ENCODE results near the gene GGT6. TPM values are rescaled to one million over a fixed set of nuclear protein-coding genes. Genes with fewer than 3 reads are reported as not detected.

The GGT6 gene
- total RNA-seq, 6 experiments from 2014 or later, result not detected

GRCh38 chr17:4534515-4534914, 25.9 kb downstream of the GGT6 start:
- Mint-ChIP-seq H3K9me3 (no peaks in the 10 kb centered on the region), H3K4me1 (ENCODE audit: low read depth) (no peaks in the 10 kb centered on the region), H3K27me3 (ENCODE audit: insufficient read depth) (peaks cover 19% of the 10 kb centered on the region), H3K27ac (no peak overlapping the region), H3K36me3 (ENCODE audit: low read depth) (no peaks in the 10 kb centered on the region), H3K4me3 (no peak overlapping the region)
- TF ChIP-seq, protein P1, sequence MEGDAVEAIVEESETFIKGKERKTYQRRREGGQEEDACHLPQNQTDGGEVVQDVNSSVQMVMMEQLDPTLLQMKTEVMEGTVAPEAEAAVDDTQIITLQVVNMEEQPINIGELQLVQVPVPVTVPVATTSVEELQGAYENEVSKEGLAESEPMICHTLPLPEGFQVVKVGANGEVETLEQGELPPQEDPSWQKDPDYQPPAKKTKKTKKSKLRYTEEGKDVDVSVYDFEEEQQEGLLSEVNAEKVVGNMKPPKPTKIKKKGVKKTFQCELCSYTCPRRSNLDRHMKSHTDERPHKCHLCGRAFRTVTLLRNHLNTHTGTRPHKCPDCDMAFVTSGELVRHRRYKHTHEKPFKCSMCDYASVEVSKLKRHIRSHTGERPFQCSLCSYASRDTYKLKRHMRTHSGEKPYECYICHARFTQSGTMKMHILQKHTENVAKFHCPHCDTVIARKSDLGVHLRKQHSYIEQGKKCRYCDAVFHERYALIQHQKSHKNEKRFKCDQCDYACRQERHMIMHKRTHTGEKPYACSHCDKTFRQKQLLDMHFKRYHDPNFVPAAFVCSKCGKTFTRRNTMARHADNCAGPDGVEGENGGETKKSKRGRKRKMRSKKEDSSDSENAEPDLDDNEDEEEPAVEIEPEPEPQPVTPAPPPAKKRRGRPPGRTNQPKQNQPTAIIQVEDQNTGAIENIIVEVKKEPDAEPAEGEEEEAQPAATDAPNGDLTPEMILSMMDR (IDR thresholded peaks at IDR 0.05), result no peak
- DNase-seq, result no peak

- DNase-seq, result no peak
- Mint-ChIP-seq H3K9me3 (no peaks in the 10 kb centered on the region), H3K27me3 (ENCODE audit: insufficient read depth) (peaks cover 19% of the 10 kb centered on the region), H3K27ac (no peak overlapping the region), H3K4me1 (ENCODE audit: low read depth) (no peaks in the 10 kb centered on the region), H3K36me3 (ENCODE audit: low read depth) (no peaks in the 10 kb centered on the region), H3K4me3 (no peak overlapping the region; the same call in 1 of the 2 replicates)
- TF ChIP-seq, protein P1 (IDR thresholded peaks at IDR 0.05), result no peak
Observed at GRCh38 chr17:4533523-4534504, 26.6 kb downstream of the GGT6 start.

- H3K36me3 Mint-ChIP-seq (ENCODE audit: low read depth), result no peaks in the 10 kb centered on the region
Observed at GRCh38 chr17:4532860-4533522, 27.4 kb downstream of the GGT6 start.

DNA sequence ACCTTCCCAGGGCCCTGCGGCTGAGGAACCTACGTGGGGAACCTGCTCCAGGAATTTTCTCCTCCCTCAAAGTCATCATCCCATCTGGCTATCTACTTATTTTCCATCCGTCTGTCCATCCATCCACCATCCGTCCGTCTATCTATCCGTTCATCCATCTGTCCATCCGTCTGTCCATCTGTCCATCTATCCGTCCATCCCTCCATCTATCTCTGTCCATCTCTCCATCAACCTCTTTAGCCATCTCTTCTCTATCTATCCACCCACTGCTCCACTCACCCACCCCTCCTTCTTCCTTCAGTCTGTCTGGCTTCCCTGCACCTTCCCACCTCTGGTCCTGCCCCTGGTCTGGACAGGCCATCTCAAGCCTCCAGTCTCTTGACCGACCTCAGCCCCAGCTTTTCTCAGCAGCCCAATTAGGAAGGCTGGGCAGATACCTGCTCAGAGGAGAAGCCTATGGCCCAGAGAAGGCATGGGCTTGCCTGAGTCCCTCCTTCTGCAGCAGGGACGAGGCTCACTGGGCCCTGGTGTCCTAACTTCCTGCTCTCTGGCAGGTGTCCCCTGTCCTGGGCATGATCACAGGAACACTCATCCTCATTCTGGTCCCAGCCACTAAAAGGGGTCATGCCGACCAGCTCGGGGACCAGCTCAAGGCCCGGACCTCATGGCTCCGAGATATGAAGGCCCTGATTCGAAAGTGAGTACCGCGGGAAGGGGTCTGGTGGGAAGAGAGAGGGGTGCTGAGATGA, 28.2 kb downstream of the GGT6 start:
- TF ChIP-seq, protein P1 (IDR thresholded peaks at IDR 0.05), result no peak
- DNase-seq, result no peak
- Mint-ChIP-seq H3K27me3 (ENCODE audit: insufficient read depth) (peaks cover 20% of the 10 kb centered on the region), H3K4me1 (ENCODE audit: low read depth) (no peaks in the 10 kb centered on the region), H3K27ac (no peak overlapping the region), H3K4me3 (no peak overlapping the region), H3K9me3 (no peaks in the 10 kb centered on the region), H3K36me3 (ENCODE audit: low read depth) (no peaks in the 10 kb centered on the region)

More at GRCh38 chr17:4532860-4533522, 27.4 kb downstream of the GGT6 start:
- H3K27me3 Mint-ChIP-seq (ENCODE audit: insufficient read depth), result peaks cover 19% of the 10 kb centered on the region
- H3K9me3 Mint-ChIP-seq, result no peaks in the 10 kb centered on the region
- no peak overlapping the region for H3K27ac Mint-ChIP-seq
- no peak for DNase-seq
- TF ChIP-seq, protein P1 (IDR thresholded peaks at IDR 0.05), result no peak
- H3K4me3 Mint-ChIP-seq, result no peak overlapping the region
- no peaks in the 10 kb centered on the region for H3K4me1 Mint-ChIP-seq (ENCODE audit: low read depth)
